OCI-LY1 (cell line): ENCODE measurements around the gene CDC42BPB.

Experiments used
- H2AFZ ChIP-seq: fragments of 200-600 bp; sonication (generic), shearing (Covaris generic); 2 replicates; pipeline ENCODE4 v1.6.0; 2014; ENCODE audit warnings: antibody characterized with exemption, mild to moderate bottlenecking, low read length
- H3F3A ChIP-seq: fragments of 200-600 bp; sonication (generic), shearing (Covaris generic); 2 replicates; pipeline ENCODE4 v1.6.0; 2014; ENCODE audit warnings: mild to moderate bottlenecking, antibody characterized with exemption, low read length, moderate library complexity; ENCODE audit not compliant: insufficient read depth
- H3K27ac ChIP-seq: fragments of 200-600 bp; sonication (generic); 2 replicates; pipeline ENCODE4 v1.5.1; 2014; ENCODE audit warnings: low read length, mixed run types, mild to moderate bottlenecking, low read depth; ENCODE audit not compliant: poor library complexity, severe bottlenecking
- H3K27me3 ChIP-seq: fragments of 200-600 bp; sonication (generic); 2 replicates; pipeline ENCODE4 v1.6.0; 2014; ENCODE audit warnings: antibody characterized with exemption, mild to moderate bottlenecking, low read length, moderate library complexity; ENCODE audit not compliant: insufficient read depth
- H3K36me3 ChIP-seq: fragments of 200-600 bp; sonication (generic); 2 replicates; pipeline ENCODE4 v1.6.1; 2014; ENCODE audit warnings: mild to moderate bottlenecking, antibody characterized with exemption, low read length, moderate library complexity, mixed read lengths; ENCODE audit not compliant: insufficient read depth
- H3K4me1 ChIP-seq: fragments of 200-600 bp; sonication (generic); 2 replicates; pipeline ENCODE4 v1.5.1; 2014; ENCODE audit warnings: mild to moderate bottlenecking, low read length, moderate library complexity; ENCODE audit not compliant: insufficient read depth, severe bottlenecking
- H3K4me2 ChIP-seq: fragments of 200-600 bp; sonication (generic), shearing (Covaris generic); 2 replicates; pipeline ENCODE4 v1.6.1; 2014; ENCODE audit warnings: low read length
- H3K4me3 ChIP-seq: fragments of 200-600 bp; sonication (generic); 2 replicates; pipeline ENCODE4 v1.5.1; 2014; ENCODE audit warnings: low read length, low read depth, mild to moderate bottlenecking, mixed read lengths; ENCODE audit not compliant: poor library complexity, severe bottlenecking
- H3K79me2 ChIP-seq: fragments of 200-600 bp; shearing (Covaris generic); 2 replicates; pipeline ENCODE4 v1.6.1; 2016; ENCODE audit warnings: mixed run types, low read length, mixed read lengths; ENCODE audit not compliant: insufficient read depth
- H3K9ac ChIP-seq: fragments of 200-600 bp; sonication (generic), shearing (Covaris generic); 2 replicates; pipeline ENCODE4 v1.6.1; 2014; ENCODE audit warnings: mild to moderate bottlenecking, low read length, mixed read lengths
- H3K9me2 ChIP-seq: fragments of 200-600 bp; sonication (generic), shearing (Covaris generic); 2 replicates; pipeline ENCODE4 v1.6.1; 2014; ENCODE audit warnings: low read depth, mild to moderate bottlenecking, low read length, mixed read lengths
- H3K9me3 ChIP-seq: fragments of 200-600 bp; shearing (Covaris generic); 2 replicates; pipeline ENCODE4 v1.6.1; 2014; ENCODE audit warnings: low read length, mixed read lengths
- H4K20me1 ChIP-seq: fragments of 200-600 bp; sonication (generic), shearing (Covaris generic); 2 replicates; pipeline ENCODE4 v1.6.0; 2016; ENCODE audit warnings: mild to moderate bottlenecking, low read length; ENCODE audit not compliant: insufficient read depth
- CTCF ChIP-seq: fragments of 200-600 bp; sonication (generic), shearing (Covaris generic); IDR thresholded peaks from 2 replicates; pipeline ENCODE4 v1.5.1; 2017; ENCODE audit warnings: mild to moderate bottlenecking, antibody characterized with exemption, low read length, moderate library complexity, mixed read lengths
- EZH2 ChIP-seq: fragments of 200-600 bp; sonication (generic), shearing (Covaris generic); IDR thresholded peaks from 2 replicates; pipeline ENCODE4 v1.8.0; 2017; ENCODE audit warnings: borderline replicate concordance, mixed run types, mild to moderate bottlenecking, antibody characterized with exemption, low read length, moderate library complexity, mixed read lengths

CDC42BPB gene

DNA sequence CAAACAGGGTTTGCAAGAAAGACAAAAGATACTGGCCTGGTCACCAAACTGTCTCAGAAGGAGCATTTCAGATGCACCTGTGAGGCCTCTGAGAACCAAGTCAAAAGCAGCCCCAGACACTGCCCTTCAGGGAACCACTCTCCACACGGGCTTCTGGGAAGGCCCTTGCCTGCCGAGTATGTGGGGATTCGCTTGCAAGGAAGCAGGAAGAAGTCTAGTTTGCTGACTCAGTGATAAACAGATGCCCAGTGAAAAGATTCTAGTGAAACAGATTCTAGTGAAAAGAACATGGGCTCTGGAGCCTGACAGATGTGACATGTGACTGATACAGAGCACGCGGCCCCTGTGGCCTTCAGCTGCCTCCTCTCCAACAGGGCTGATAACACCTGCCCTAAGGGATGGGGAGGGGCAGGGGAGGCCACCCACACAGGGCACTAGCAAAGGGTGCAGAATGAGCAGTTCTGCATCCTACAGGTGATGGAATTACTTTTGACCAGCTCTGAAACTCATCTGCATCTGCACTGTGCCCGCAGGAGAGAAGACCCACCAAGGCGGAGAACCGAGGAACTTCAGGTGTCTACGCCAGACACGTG is 115.8 kb downstream of the CDC42BPB start:
- Histone ChIP-seq H3F3A (0 out of 2 replicates have a peak, but pooled peaks cover 6% of the 10 kb centered on the region), H3K9ac (peak overlapping the region; percentile 52), H3K4me3 (peak overlapping the region; percentile 49), H4K20me1 (no peaks in the 10 kb centered on the region), H3K27me3 (no peaks in the 10 kb centered on the region), H2AFZ (no peak overlapping the region), H3K79me2 (no peaks in the 10 kb centered on the region), H3K4me1 (peaks cover 83% of the 10 kb centered on the region), H3K9me3 (no peaks in the 10 kb centered on the region), H3K9me2 (no peaks in the 10 kb centered on the region), H3K4me2 (peak overlapping the region; percentile 59), H3K36me3 (no peaks in the 10 kb centered on the region; the same call in 1 of the 2 replicates), H3K27ac (peak overlapping the region; percentile 92)
- no peak for TF ChIP-seq CTCF

GRCh38 chr14:102940729-102941362 is 116.5 kb downstream of the CDC42BPB start:
- TF ChIP-seq EZH2 (no peak), CTCF (no peak)

GRCh38 chr14:102939820-102940561 is 117.4 kb downstream of the CDC42BPB start:
- Histone ChIP-seq H3K4me2 (peak overlapping the region; percentile 59), H3K9ac (peak overlapping the region; percentile 52), H3K27me3 (no peaks in the 10 kb centered on the region), H4K20me1 (no peaks in the 10 kb centered on the region), H3K4me1 (peaks cover 88% of the 10 kb centered on the region), H3K9me2 (no peaks in the 10 kb centered on the region), H3K27ac (peak overlapping the region; percentile 92), H3K36me3 (no peaks in the 10 kb centered on the region; the same call in 1 of the 2 replicates), H3K9me3 (no peaks in the 10 kb centered on the region), H3F3A (0 out of 2 replicates have a peak, but pooled peaks cover 6% of the 10 kb centered on the region), H3K79me2 (no peaks in the 10 kb centered on the region), H2AFZ (no peak overlapping the region), H3K4me3 (peak overlapping the region; percentile 49)
- TF ChIP-seq CTCF (no peak), EZH2 (no peak)

More at GRCh38 chr14:102940729-102941362, 116.5 kb downstream of the CDC42BPB start:
- no peaks in the 10 kb centered on the region for H3K79me2 ChIP-seq
- no peak overlapping the region for H2AFZ ChIP-seq
- peak overlapping the region; percentile 59 for H3K4me2 ChIP-seq
- H3F3A ChIP-seq: 0 out of 2 replicates have a peak, but pooled peaks cover 6% of the 10 kb centered on the region
- H3K27me3 ChIP-seq: no peaks in the 10 kb centered on the region
- no peaks in the 10 kb centered on the region for H3K9me3 ChIP-seq
- no peaks in the 10 kb centered on the region for H3K9me2 ChIP-seq
- peak overlapping the region; percentile 49 for H3K4me3 ChIP-seq
- H3K27ac ChIP-seq: peak overlapping the region; percentile 92
- no peaks in the 10 kb centered on the region; the same call in 1 of the 2 replicates for H3K36me3 ChIP-seq
- peaks cover 83% of the 10 kb centered on the region for H3K4me1 ChIP-seq
- H3K9ac ChIP-seq: peak overlapping the region; percentile 52
- no peaks in the 10 kb centered on the region for H4K20me1 ChIP-seq
